HUES48 (cell line): Measurements from ENCODE around the gene STX17.

Experiments used
- H3K27ac ChIP-seq: one replicate; pipeline ENCODE4 v1.7.0; 2013; ENCODE audit warnings: low read depth, low read length, inconsistent platforms
- H3K27me3 ChIP-seq: 2 replicates; pipeline ENCODE4 v1.6.1; 2013; ENCODE audit warnings: mild to moderate bottlenecking, low read length; ENCODE audit not compliant: control insufficient read depth, insufficient read depth
- H3K36me3 ChIP-seq: 2 replicates; pipeline ENCODE4 v1.6.1; 2013; ENCODE audit warnings: low read length; ENCODE audit not compliant: control insufficient read depth, insufficient read depth
- H3K4me1 ChIP-seq: 2 replicates; pipeline ENCODE4 v1.6.1; 2013; ENCODE audit warnings: mild to moderate bottlenecking, low read length; ENCODE audit not compliant: control insufficient read depth, insufficient read depth
- H3K4me3 ChIP-seq: 2 replicates; pipeline ENCODE4 v1.5.1; 2013; ENCODE audit warnings: mild to moderate bottlenecking, low read depth, low read length
- H3K9ac ChIP-seq: 2 replicates; pipeline ENCODE4 v1.6.1; 2013; ENCODE audit warnings: mild to moderate bottlenecking, low read depth, low read length, moderate library complexity
- H3K9me3 ChIP-seq: 2 replicates; pipeline ENCODE4 v1.6.1; 2013; ENCODE audit warnings: low read length; ENCODE audit not compliant: control insufficient read depth, insufficient read depth

Gene STX17

DNA sequence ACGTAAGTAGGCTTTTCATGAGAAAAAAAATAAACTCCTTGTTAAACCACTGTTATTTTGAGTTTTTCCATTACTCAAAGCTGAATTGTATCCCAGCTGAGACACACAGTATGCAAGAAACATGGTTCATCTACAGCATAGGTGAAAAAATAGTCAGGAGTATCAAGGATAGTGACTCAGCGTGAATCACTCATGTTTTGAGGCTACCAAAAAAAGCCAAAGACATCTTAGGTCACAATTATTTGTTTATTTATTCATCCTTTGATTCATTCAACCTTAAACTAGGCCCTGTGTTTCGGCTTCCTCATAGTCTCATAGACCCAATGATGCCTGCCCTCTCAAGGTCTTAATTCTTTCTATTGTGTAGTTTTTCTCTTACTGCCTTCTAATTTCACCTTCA lies 32.9 kb upstream of the STX17 start:
- Histone ChIP-seq H3K36me3 (no peaks in the 10 kb centered on the region), H3K27ac (no peak overlapping the region), H3K9ac (no peak overlapping the region), H3K27me3 (no peaks in the 10 kb centered on the region), H3K4me3 (no peak overlapping the region), H3K4me1 (no peaks in the 10 kb centered on the region), H3K9me3 (no peaks in the 10 kb centered on the region)

DNA sequence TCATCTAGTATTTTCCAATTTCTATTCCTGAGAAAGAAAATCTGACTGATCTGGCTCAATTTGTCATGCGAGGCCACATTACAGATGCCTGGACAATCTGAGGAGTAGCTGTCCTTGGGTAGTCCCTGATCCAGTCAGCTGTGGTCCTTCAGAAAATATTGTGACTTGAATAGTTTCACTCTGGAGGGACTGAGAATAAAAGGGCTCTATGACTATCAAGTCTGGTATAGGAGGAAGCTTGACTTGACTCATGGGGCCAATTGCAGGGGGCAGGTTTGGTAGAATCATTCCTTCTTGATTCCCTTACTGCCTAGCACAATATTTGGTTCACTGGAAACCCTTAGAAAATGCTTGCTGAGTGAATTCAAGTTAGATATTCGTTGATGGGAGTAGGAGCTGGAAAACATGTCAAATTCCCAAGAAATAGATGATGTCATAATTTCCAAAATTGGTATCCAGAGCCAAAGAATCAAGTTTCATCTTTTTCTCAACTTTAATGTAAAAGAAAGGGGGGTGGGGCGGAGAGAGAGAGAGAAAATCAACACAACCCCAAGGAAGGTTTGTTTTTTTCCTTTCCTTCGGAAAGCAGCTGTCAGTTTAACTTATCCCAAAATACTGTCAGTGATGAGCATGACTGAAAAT lies 32.4 kb upstream of the STX17 start:
- Histone ChIP-seq H3K27ac (no peak overlapping the region), H3K4me3 (no peak overlapping the region), H3K9me3 (no peaks in the 10 kb centered on the region), H3K27me3 (no peaks in the 10 kb centered on the region), H3K4me1 (no peaks in the 10 kb centered on the region), H3K9ac (no peak overlapping the region), H3K36me3 (no peaks in the 10 kb centered on the region)

DNA sequence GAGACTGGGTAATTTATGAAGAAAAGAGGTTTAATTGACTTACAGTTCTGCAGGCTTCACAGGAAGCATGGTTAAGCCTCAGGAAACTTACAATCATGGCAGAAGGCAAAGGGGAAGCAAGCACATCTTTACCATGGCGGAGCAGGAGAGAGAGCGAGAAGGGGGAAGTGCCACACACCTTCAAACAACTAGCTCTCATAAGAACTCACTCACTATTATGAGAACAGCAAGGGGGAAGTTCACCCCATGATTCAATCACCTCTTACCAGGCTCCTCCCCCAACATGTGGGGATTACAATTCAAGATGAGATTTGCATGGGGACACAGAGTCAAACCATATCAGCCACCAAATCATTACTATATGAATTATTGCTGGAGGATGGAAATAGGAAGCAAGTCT lies 30.3 kb upstream of the STX17 start:
- no peaks in the 10 kb centered on the region for H3K9me3 ChIP-seq
- no peak overlapping the region for H3K27ac ChIP-seq

DNA sequence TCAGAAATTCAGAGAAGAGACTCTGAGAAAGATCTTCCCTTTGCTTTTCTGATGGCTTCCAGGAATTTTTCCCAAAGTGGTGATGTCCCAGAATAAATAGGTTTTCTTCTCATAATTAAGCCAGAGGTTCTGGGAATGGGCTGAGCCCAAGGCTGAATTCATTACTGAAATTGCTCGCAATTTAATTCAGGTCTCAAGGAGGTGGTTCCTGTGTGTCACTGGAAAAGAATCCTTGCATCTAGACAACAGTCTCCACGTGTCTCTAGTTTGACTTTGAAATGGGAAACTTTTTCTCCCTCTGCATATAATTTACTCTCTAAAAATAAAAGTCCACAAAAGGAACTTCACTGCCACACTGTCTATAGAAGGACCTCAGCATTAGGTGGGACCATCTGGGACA lies 27.8 kb upstream of the STX17 start:
- Histone ChIP-seq H3K27ac (no peak overlapping the region), H3K4me3 (no peak overlapping the region), H3K9me3 (no peaks in the 10 kb centered on the region), H3K4me1 (no peaks in the 10 kb centered on the region), H3K9ac (no peak overlapping the region), H3K36me3 (no peaks in the 10 kb centered on the region), H3K27me3 (no peaks in the 10 kb centered on the region)

More for the DNA sequence above, 30.3 kb upstream of the STX17 start:
- no peaks in the 10 kb centered on the region for H3K36me3 ChIP-seq
- no peaks in the 10 kb centered on the region for H3K27me3 ChIP-seq
- no peak overlapping the region for H3K9ac ChIP-seq
- H3K4me1 ChIP-seq = no peaks in the 10 kb centered on the region
- H3K4me3 ChIP-seq = no peak overlapping the region

DNA sequence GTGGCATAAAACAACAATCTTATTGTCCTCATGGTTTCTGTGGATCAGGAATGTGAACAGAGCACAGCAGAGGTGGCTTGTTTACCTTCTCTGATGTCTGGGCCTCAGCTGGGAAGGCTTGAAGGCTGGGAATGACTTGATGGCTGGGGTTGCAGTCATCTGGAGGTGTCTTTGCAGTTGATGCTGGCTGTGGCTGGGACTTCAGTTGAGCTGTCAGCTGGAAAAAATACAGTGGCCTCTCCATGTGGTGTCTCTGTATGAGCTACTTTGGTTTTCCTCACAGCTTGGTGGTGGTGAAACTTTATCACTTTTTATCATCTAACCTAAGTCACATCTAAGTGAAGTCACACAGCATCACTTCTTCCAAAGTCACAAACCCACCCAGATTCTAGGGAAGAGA lies 24.7 kb upstream of the STX17 start:
- Histone ChIP-seq H3K36me3 (no peaks in the 10 kb centered on the region), H3K9ac (no peak overlapping the region), H3K9me3 (no peaks in the 10 kb centered on the region), H3K27me3 (no peaks in the 10 kb centered on the region), H3K4me3 (no peak overlapping the region), H3K4me1 (no peaks in the 10 kb centered on the region), H3K27ac (no peak overlapping the region)

DNA sequence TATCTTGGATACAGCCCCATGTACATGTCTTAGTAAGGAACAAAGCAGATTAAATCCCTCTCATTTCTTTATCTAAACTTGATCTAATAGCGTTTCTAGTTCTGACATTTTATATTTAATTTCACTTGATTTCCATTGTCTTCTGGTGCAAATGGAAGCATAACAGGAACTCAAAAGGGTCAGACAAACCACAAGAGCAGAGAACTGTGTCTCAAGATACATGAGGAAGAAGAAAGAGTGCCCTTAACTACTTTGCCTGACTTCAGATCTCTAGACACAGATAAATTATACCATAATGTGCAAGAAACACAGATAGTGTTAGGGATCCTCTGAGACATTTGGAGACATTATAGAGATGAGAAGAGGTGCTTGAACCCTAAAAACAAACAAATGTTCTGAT lies 20.7 kb upstream of the STX17 start:
- Histone ChIP-seq H3K36me3 (no peaks in the 10 kb centered on the region), H3K9ac (no peak overlapping the region), H3K27ac (no peak overlapping the region), H3K27me3 (no peaks in the 10 kb centered on the region), H3K4me3 (no peak overlapping the region), H3K4me1 (no peaks in the 10 kb centered on the region), H3K9me3 (no peaks in the 10 kb centered on the region)

DNA sequence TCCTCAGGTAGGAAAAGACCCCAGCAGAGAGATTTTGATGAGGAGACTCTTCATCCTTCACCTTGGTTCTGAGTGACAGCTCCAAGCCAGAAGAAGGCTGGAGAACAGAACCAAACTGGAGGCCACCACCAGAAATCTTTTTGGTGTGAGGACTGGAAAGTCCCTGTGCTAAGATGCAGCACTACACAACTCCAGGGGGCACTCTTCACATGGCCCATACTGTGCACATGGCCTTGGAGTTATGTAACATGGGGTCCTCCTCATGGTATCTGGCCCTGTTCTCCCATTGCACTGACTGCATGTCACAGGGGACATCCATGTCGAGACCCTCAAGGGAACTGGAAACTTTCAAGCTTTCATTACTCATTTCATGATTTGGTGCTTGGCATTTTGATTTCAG lies 17.3 kb upstream of the STX17 start:
- no peak overlapping the region for H3K9ac ChIP-seq
- no peak overlapping the region for H3K27ac ChIP-seq
- H3K27me3 ChIP-seq = no peaks in the 10 kb centered on the region
- peaks cover 5% of the 10 kb centered on the region; the same call in 1 of the 2 replicates for H3K4me1 ChIP-seq
- no peaks in the 10 kb centered on the region for H3K36me3 ChIP-seq
- no peaks in the 10 kb centered on the region for H3K9me3 ChIP-seq
- H3K4me3 ChIP-seq = no peak overlapping the region

DNA sequence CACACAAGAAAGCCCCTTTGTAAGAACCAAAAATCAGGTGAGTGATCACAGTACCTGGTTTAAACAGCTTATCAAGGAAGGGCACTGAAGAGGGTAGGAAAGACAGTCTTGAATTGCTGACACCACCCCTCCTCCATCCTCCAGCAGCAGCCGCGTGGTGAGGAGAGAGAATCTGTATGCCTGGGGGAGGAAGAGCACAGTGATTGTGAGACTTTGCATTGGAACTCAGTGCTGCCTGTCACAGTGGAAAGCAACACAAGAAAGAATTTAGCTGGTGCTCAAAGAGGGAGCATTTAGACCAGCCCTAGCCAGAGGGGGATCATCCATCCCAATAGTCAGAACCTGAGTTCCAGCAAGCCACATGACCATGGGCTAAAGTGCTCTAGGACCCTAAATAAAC lies 11.6 kb upstream of the STX17 start:
- Histone ChIP-seq H3K27ac (no peak overlapping the region), H3K4me1 (peaks cover 5% of the 10 kb centered on the region; the same call in 1 of the 2 replicates), H3K4me3 (no peak overlapping the region), H3K9ac (no peak overlapping the region), H3K27me3 (no peaks in the 10 kb centered on the region), H3K36me3 (no peaks in the 10 kb centered on the region), H3K9me3 (no peaks in the 10 kb centered on the region)

DNA sequence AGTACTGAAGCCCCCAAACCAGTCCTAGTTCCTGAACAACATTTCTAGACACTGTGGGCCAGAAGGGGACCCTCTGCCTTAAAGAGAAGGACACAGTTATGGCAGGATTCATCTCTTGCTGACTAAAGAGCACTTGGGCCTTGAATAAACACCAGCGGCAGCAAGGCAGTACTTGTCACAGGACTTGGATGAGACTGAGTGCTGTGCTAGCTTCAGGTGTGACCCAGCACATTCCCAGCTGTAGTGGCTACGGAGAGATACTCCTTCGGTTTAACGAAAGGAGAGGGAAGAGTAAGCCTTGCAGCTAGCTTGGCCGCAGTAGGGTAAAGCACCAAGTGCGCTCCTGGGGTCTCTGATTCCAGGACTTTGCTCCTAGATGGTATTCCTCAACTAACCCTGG lies 10.9 kb upstream of the STX17 start:
- Histone ChIP-seq H3K4me3 (no peak overlapping the region), H3K36me3 (no peaks in the 10 kb centered on the region), H3K9me3 (no peaks in the 10 kb centered on the region), H3K27me3 (no peaks in the 10 kb centered on the region), H3K9ac (no peak overlapping the region), H3K27ac (no peak overlapping the region), H3K4me1 (peaks cover 5% of the 10 kb centered on the region; the same call in 1 of the 2 replicates)

DNA sequence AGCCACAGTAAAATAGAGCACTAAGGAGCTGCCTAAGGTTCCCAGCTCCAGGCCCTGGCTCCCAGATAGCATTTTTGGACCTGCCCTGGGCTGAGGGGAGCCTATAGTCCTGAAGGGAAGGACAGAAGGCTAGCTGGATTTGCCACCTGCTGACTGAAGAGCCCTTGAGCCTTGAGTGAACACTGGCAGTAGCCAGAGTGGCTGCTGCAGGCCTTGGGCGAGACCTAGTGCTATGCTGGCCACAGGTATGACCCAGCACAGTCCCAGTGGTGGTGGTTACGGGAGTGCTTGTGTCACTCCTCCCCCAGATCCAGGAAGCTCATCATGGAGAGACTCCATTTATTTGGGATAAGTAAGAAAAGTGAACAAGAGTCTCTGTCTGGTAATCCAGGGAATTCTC lies 10.3 kb upstream of the STX17 start:
- H3K27ac ChIP-seq = no peak overlapping the region
- H3K36me3 ChIP-seq = no peaks in the 10 kb centered on the region
- H3K9me3 ChIP-seq = no peaks in the 10 kb centered on the region
- H3K4me3 ChIP-seq = no peak overlapping the region
- H3K27me3 ChIP-seq = no peaks in the 10 kb centered on the region
- H3K4me1 ChIP-seq = peaks cover 5% of the 10 kb centered on the region; the same call in 1 of the 2 replicates
- H3K9ac ChIP-seq = no peak overlapping the region

DNA sequence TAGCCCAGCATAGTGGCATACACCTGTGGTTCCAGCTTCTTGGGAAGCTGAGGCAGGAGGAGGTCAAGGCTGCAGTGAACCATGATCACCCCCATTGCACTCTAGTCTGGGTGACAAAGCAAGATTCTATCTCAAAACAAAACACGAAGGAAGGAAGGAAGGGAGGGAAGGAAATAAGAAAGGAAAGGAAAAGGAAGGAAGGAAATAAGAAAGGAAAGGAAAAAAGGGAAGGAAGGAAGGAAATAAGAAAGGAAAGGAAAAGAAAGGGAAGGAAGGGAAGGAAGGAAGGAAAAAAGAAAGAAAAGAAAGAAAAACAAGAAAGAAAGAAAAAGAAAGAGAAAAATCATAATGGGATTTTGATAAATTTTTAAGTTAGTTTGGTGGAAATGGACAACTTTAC lies 3.1 kb upstream of the STX17 start:
- H3K9me3 ChIP-seq = no peaks in the 10 kb centered on the region
- H3K9ac ChIP-seq = no peak overlapping the region
- H3K4me3 ChIP-seq = no peak overlapping the region
- H3K27ac ChIP-seq = no peak overlapping the region
- H3K27me3 ChIP-seq = 0 out of 2 replicates have a peak, but pooled peaks cover 3% of the 10 kb centered on the region
- no peaks in the 10 kb centered on the region for H3K36me3 ChIP-seq
- H3K4me1 ChIP-seq = peaks cover 20% of the 10 kb centered on the region
